ENCODE results near the gene C6orf120.

The C6orf120 gene

GRCh38 chr6:169675011-169675410 is 26.9 kb upstream of the C6orf120 start:
- no peak overlapping the region for H3K9ac ChIP-seq (ENCODE audit: low read length)
- H3K36me3 ChIP-seq (ENCODE audit: insufficient read depth, low read length): peaks cover 55% of the 10 kb centered on the region
- H2AFZ ChIP-seq (ENCODE audit: low read length): no peak overlapping the region
- no peak overlapping the region for H3K4me3 ChIP-seq (ENCODE audit: low read depth, low read length, poor library complexity, severe bottlenecking)
- no peaks in the 10 kb centered on the region for H3K79me2 ChIP-seq (ENCODE audit: insufficient read depth, low read length)
- H4K20me1 ChIP-seq (ENCODE audit: insufficient read depth, low read length): no peaks in the 10 kb centered on the region
- H3K4me1 ChIP-seq (ENCODE audit: insufficient read depth, low read length, severe bottlenecking): no peaks in the 10 kb centered on the region
- no peaks in the 10 kb centered on the region for H3F3A ChIP-seq (ENCODE audit: insufficient read depth, low read length)
- no peaks in the 10 kb centered on the region for H3K27me3 ChIP-seq (ENCODE audit: insufficient read depth, low read length)
- H3K9me2 ChIP-seq (ENCODE audit: low read depth, low read length): no peaks in the 10 kb centered on the region
- H3K27ac ChIP-seq (ENCODE audit: low read depth, low read length, poor library complexity, severe bottlenecking): no peak overlapping the region
- no peak overlapping the region for H3K4me2 ChIP-seq (ENCODE audit: low read length)
- TF ChIP-seq CTCF (IDR thresholded peaks at IDR 0.05; ENCODE audit: low read length) (no peak), EZH2 (IDR thresholded peaks at IDR 0.05; ENCODE audit: borderline replicate concordance, low read length) (no peak)
- H3K9me3 ChIP-seq (ENCODE audit: low read length): no peaks in the 10 kb centered on the region

GRCh38 chr6:169677096-169677495 is 24.8 kb upstream of the C6orf120 start:
- Histone ChIP-seq H3K9me2 (ENCODE audit: low read depth, low read length) (no peaks in the 10 kb centered on the region), H3K27me3 (ENCODE audit: insufficient read depth, low read length) (no peaks in the 10 kb centered on the region), H3K4me1 (ENCODE audit: insufficient read depth, low read length, severe bottlenecking) (no peaks in the 10 kb centered on the region), H4K20me1 (ENCODE audit: insufficient read depth, low read length) (no peaks in the 10 kb centered on the region), H3K9me3 (ENCODE audit: low read length) (no peaks in the 10 kb centered on the region), H2AFZ (ENCODE audit: low read length) (no peak overlapping the region), H3F3A (ENCODE audit: insufficient read depth, low read length) (no peaks in the 10 kb centered on the region), H3K4me3 (ENCODE audit: low read depth, low read length, poor library complexity, severe bottlenecking) (no peak overlapping the region), H3K36me3 (ENCODE audit: insufficient read depth, low read length) (peaks cover 53% of the 10 kb centered on the region), H3K79me2 (ENCODE audit: insufficient read depth, low read length) (no peaks in the 10 kb centered on the region), H3K4me2 (ENCODE audit: low read length) (no peak overlapping the region), H3K27ac (ENCODE audit: low read depth, low read length, poor library complexity, severe bottlenecking) (no peak overlapping the region), H3K9ac (ENCODE audit: low read length) (no peak overlapping the region)
- no peak for TF ChIP-seq CTCF (IDR thresholded peaks at IDR 0.05; ENCODE audit: low read length)
- no peak for TF ChIP-seq EZH2 (IDR thresholded peaks at IDR 0.05; ENCODE audit: borderline replicate concordance, low read length)

GRCh38 chr6:169678342-169678741 is 23.6 kb upstream of the C6orf120 start:
- Histone ChIP-seq H3K27ac (ENCODE audit: low read depth, low read length, poor library complexity, severe bottlenecking) (no peak overlapping the region), H3K79me2 (ENCODE audit: insufficient read depth, low read length) (no peaks in the 10 kb centered on the region), H3K9me2 (ENCODE audit: low read depth, low read length) (no peaks in the 10 kb centered on the region), H3K9me3 (ENCODE audit: low read length) (no peaks in the 10 kb centered on the region), H4K20me1 (ENCODE audit: insufficient read depth, low read length) (no peaks in the 10 kb centered on the region), H3K9ac (ENCODE audit: low read length) (no peak overlapping the region), H3K4me3 (ENCODE audit: low read depth, low read length, poor library complexity, severe bottlenecking) (no peak overlapping the region), H3F3A (ENCODE audit: insufficient read depth, low read length) (no peaks in the 10 kb centered on the region), H3K36me3 (ENCODE audit: insufficient read depth, low read length) (peaks cover 50% of the 10 kb centered on the region), H3K4me1 (ENCODE audit: insufficient read depth, low read length, severe bottlenecking) (no peaks in the 10 kb centered on the region), H2AFZ (ENCODE audit: low read length) (no peak overlapping the region), H3K27me3 (ENCODE audit: insufficient read depth, low read length) (no peaks in the 10 kb centered on the region), H3K4me2 (ENCODE audit: low read length) (no peak overlapping the region)
- TF ChIP-seq CTCF (IDR thresholded peaks at IDR 0.05; ENCODE audit: low read length) (no peak), EZH2 (IDR thresholded peaks at IDR 0.05; ENCODE audit: borderline replicate concordance, low read length) (no peak)

All from OCI-LY1 (cell line).